Peyer's patch (tissue), 4 donors: ENCODE results near the gene INPP5F.

Source experiments
- POLR2A ChIP-seq, 2 donors: fragments of 450-650 bp; IDR thresholded peaks; one replicate each; pipeline ENCODE4 v1.5.1; 2017; ENCODE audit warnings: antibody characterized with exemption in 2 of 2, mild to moderate bottlenecking in 2 of 2, moderate library complexity in 2 of 2
- TF ChIP-seq, protein P1 (sequence below), 6 experiments: fragments of 450-650 bp in 4 of 6; fragments of 200-600 bp in 2 of 6; sonication (generic) in 1 of 6; IDR thresholded peaks; one replicate each; pipeline ENCODE4 v1.5.1; 2017 to 2019; ENCODE audit warnings: antibody characterized with exemption in 6 of 6, mild to moderate bottlenecking in 3 of 6, moderate library complexity in 1 of 6

DNA sequence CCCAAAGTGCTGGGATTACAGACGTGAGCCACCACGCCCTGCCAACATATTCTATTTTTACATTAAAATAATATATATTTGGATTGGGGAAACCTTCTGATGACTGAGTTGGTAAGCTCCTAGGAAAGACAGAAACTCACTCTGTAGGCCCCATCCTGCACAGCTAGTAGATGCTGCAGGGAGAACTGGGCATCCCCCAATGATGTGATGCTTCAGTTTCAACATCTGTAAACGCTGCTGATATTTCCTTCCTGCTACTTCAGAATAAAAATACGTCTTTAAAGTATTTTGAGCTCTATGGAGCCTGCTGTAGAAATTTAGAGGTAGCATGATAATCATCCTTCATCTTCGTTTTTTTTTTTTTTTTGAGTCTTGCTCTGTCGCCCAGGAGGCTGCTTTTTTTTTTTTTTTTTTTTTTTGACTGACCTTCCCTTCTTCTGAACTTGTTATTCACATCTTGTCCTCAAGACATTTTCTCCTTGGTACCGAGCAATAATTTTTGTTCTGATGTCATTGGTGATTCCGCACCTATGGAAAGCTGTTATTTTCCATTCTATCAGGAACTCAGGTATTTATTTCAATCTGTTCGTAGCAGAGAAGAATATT is 21.8 kb upstream of the INPP5F start:
- TF ChIP-seq, protein P1, sequence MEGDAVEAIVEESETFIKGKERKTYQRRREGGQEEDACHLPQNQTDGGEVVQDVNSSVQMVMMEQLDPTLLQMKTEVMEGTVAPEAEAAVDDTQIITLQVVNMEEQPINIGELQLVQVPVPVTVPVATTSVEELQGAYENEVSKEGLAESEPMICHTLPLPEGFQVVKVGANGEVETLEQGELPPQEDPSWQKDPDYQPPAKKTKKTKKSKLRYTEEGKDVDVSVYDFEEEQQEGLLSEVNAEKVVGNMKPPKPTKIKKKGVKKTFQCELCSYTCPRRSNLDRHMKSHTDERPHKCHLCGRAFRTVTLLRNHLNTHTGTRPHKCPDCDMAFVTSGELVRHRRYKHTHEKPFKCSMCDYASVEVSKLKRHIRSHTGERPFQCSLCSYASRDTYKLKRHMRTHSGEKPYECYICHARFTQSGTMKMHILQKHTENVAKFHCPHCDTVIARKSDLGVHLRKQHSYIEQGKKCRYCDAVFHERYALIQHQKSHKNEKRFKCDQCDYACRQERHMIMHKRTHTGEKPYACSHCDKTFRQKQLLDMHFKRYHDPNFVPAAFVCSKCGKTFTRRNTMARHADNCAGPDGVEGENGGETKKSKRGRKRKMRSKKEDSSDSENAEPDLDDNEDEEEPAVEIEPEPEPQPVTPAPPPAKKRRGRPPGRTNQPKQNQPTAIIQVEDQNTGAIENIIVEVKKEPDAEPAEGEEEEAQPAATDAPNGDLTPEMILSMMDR (IDR thresholded peaks at IDR 0.05) = no peak
- TF ChIP-seq POLR2A (IDR thresholded peaks at IDR 0.05) = no peak
